Trophoblast cell (in vitro differentiated cells and primary cell): ENCODE measurements around the gene PPP1R12B.
"Not testable (repeated sequence)": the region's sequence is repeated elsewhere in the genome, so short reads cannot be mapped to it uniquely, and the experiment has no call there.

Source experiments
- DNase-seq, 2 donors: peaks; one replicate each; pipeline ENCODE4 v3.0.0-alpha.2; 2016
- H2AFZ ChIP-seq: 2 replicates; pipeline ENCODE4 v1.6.1; 2013; ENCODE audit warnings: low read length, moderate library complexity, mild to moderate bottlenecking; ENCODE audit not compliant: insufficient read depth, poor library complexity
- H2AK5ac ChIP-seq: 2 replicates; pipeline ENCODE4 v1.6.1; 2013; ENCODE audit warnings: mild to moderate bottlenecking, low read length
- H2BK120ac ChIP-seq: 2 replicates; pipeline ENCODE4 v1.6.1; 2013; ENCODE audit warnings: low read length, mild to moderate bottlenecking, moderate library complexity; ENCODE audit not compliant: insufficient read depth, poor library complexity
- H2BK12ac ChIP-seq: 2 replicates; pipeline ENCODE4 v1.6.1; 2013; ENCODE audit warnings: mild to moderate bottlenecking, low read length, moderate library complexity
- H2BK5ac ChIP-seq: 2 replicates; pipeline ENCODE4 v1.6.1; 2013; ENCODE audit warnings: low read length, low read depth, moderate library complexity, mild to moderate bottlenecking; ENCODE audit not compliant: poor library complexity
- H3K14ac ChIP-seq: 2 replicates; pipeline ENCODE4 v1.6.1; 2013; ENCODE audit warnings: mild to moderate bottlenecking, low read length
- H3K18ac ChIP-seq: 2 replicates; pipeline ENCODE4 v1.6.1; 2013; ENCODE audit warnings: mild to moderate bottlenecking, low read length
- H3K23ac ChIP-seq: 2 replicates; pipeline ENCODE4 v1.6.1; 2013; ENCODE audit warnings: low read length
- H3K27ac ChIP-seq: 2 replicates; pipeline ENCODE4 v1.5.1; 2013; ENCODE audit warnings: low read depth, mild to moderate bottlenecking, inconsistent platforms, low read length, moderate library complexity
- H3K27me3 ChIP-seq: 2 replicates; pipeline ENCODE4 v1.6.1; 2013; ENCODE audit warnings: inconsistent platforms, mild to moderate bottlenecking, low read length, moderate library complexity; ENCODE audit not compliant: insufficient read depth
- H3K36me3 ChIP-seq, 2 experiments: 1 replicate in 1 of 2; 2 replicates in 1 of 2; pipeline ENCODE4 v1.6.1; 2013; ENCODE audit warnings: low read length in 2 of 2, mild to moderate bottlenecking in 2 of 2, moderate library complexity in 1 of 2; ENCODE audit not compliant: insufficient read depth in 2 of 2, control insufficient read depth in 1 of 2
- H3K4ac ChIP-seq: 2 replicates; pipeline ENCODE4 v1.6.1; 2013; ENCODE audit warnings: low read depth, mild to moderate bottlenecking, low read length, moderate library complexity
- H3K4me1 ChIP-seq, 2 experiments: 1 replicate in 1 of 2; 2 replicates in 1 of 2; pipeline ENCODE4 v1.6.1; 2013; ENCODE audit warnings: low read length in 2 of 2, mild to moderate bottlenecking in 2 of 2, moderate library complexity in 1 of 2; ENCODE audit not compliant: insufficient read depth in 2 of 2, control insufficient read depth in 1 of 2
- H3K4me2 ChIP-seq: 2 replicates; pipeline ENCODE4 v1.6.1; 2013; ENCODE audit warnings: inconsistent platforms, mild to moderate bottlenecking, low read length, moderate library complexity
- H3K4me3 ChIP-seq: 2 replicates; pipeline ENCODE4 v1.5.1; 2013; ENCODE audit warnings: mild to moderate bottlenecking, low read depth, low read length, inconsistent platforms
- H3K79me1 ChIP-seq: one replicate; pipeline ENCODE4 v1.6.1; 2013; ENCODE audit warnings: low read length
- H3K79me2 ChIP-seq: 2 replicates; pipeline ENCODE4 v1.6.1; 2013; ENCODE audit warnings: low read length, mild to moderate bottlenecking; ENCODE audit not compliant: control insufficient read depth, insufficient read depth, poor library complexity
- H3K9ac ChIP-seq: 2 replicates; pipeline ENCODE4 v1.6.1; 2013; ENCODE audit warnings: mild to moderate bottlenecking, low read length
- H3K9me3 ChIP-seq: 2 replicates; pipeline ENCODE4 v1.6.1; 2013; ENCODE audit warnings: low read depth, mild to moderate bottlenecking, control low read depth, inconsistent platforms, low read length; ENCODE audit not compliant: insufficient read depth
- H4K12ac ChIP-seq: 2 replicates; pipeline ENCODE4 v1.6.1; 2013; ENCODE audit warnings: low read depth, mild to moderate bottlenecking, low read length, moderate library complexity
- H4K8ac ChIP-seq: 2 replicates; pipeline ENCODE4 v1.6.1; 2013; ENCODE audit warnings: low read depth, mild to moderate bottlenecking, low read length, moderate library complexity
- H4K91ac ChIP-seq: one replicate; pipeline ENCODE4 v1.6.1; 2013; ENCODE audit warnings: low read depth, mild to moderate bottlenecking, low read length, moderate library complexity
- WGBS: extraction: QIAGEN DNeasy Blood & Tissue Kit; methylation state at CpG from one replicate; pipeline ENCODE4 v1.1.7; 2013; ENCODE audit warnings: missing lambda C conversion rate; ENCODE audit not compliant: insufficient read length, insufficient coverage; ENCODE audit errors: extremely low coverage; 5-methylcytosine and 5-hydroxymethylcytosine counted together

The PPP1R12B gene

GRCh38 chr1:202518905-202519304, 170.4 kb downstream of the PPP1R12B start:
- H3K79me1 ChIP-seq, H4K8ac ChIP-seq, DNase-seq, H3K9ac ChIP-seq, H3K79me2 ChIP-seq, H3K27ac ChIP-seq, H3K4me3 ChIP-seq, H2BK12ac ChIP-seq, H2BK5ac ChIP-seq, H3K4ac ChIP-seq, H4K12ac ChIP-seq, H3K9me3 ChIP-seq, H3K4me2 ChIP-seq, H3K27me3 ChIP-seq, H2BK120ac ChIP-seq, H3K14ac ChIP-seq, H3K4me1 ChIP-seq, H3K23ac ChIP-seq, H3K36me3 ChIP-seq, H2AFZ ChIP-seq, H3K18ac ChIP-seq, H2AK5ac ChIP-seq, H4K91ac ChIP-seq: not testable (repeated sequence)
- no CpG with 5 or more reads among the region's 3 CpGs for WGBS

DNA sequence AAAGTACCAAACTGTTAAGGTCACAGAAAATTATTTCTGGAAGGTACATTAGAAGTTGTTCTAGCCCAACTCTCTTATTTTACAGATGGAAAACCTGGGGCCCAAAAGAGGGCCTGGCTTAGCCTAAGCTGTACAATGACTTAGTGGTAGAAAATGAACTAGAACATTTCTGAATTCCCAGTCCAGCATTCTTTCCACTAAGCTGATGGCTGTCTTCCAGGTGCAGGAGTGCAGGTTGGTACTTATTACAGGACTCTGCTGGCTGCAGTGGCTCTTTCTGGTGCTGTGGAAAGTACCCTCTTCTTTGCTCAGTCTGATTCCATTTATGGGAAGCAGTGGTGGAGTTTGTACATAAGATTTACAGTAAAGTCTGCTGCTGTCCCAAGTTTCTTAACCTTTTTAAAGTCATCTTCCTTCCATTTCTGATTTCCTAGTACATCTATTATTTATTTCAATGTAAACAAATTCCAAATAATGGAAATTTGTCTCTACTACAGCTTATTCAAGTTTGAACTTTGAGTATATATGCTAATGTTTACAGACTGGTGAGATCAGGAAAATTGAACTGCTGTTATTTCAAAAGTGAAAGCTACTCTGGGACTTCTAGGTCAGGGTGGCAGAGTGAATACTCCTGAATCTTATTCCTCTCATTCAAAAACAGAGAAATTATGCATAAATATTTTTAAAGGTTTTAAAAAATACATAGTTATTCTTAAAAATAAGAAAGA, 171.8 kb downstream of the PPP1R12B start:
- H3K79me1 ChIP-seq, H2AFZ ChIP-seq: not testable (repeated sequence)

DNA sequence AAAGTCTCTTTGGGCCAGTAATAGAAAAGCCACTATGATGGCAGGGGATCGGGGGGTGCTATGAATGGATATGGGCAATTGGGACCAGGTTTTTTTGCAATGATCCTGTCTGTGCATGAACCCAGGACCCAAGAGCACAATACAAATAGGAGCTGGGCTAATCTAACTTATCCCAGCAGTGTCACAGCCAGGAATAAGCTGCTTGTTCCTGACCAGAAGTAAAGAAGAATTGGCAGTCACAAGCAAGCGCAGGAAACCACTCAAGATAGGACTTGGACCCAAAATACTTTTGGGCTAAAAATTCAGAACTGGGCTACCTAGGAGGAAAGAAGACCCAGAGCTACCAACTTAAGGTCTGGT, 172.3 kb downstream of the PPP1R12B start:
- H3K36me3 ChIP-seq, H3K18ac ChIP-seq, H2AFZ ChIP-seq, H3K4ac ChIP-seq, H3K4me3 ChIP-seq, H4K12ac ChIP-seq, H3K4me1 ChIP-seq, H3K23ac ChIP-seq, H3K27me3 ChIP-seq, H3K9me3 ChIP-seq, H4K8ac ChIP-seq, H3K79me2 ChIP-seq, DNase-seq, H3K27ac ChIP-seq, H3K79me1 ChIP-seq, H4K91ac ChIP-seq, H2AK5ac ChIP-seq, H2BK5ac ChIP-seq, H2BK120ac ChIP-seq, H3K4me2 ChIP-seq, H3K14ac ChIP-seq, H2BK12ac ChIP-seq, H3K9ac ChIP-seq: not testable (repeated sequence)
- WGBS = no CpG with 5 or more reads among the region's 2 CpGs

More for the DNA sequence above, 171.8 kb downstream of the PPP1R12B start:
- H3K23ac ChIP-seq, H3K27me3 ChIP-seq, H3K4me3 ChIP-seq, H2BK120ac ChIP-seq, H4K12ac ChIP-seq, H3K36me3 ChIP-seq, H3K4ac ChIP-seq, DNase-seq, H3K18ac ChIP-seq, H3K4me2 ChIP-seq, H3K14ac ChIP-seq, H2BK12ac ChIP-seq, H3K79me2 ChIP-seq, H3K4me1 ChIP-seq, H3K9me3 ChIP-seq, H4K8ac ChIP-seq, H3K27ac ChIP-seq, H2AK5ac ChIP-seq, H2BK5ac ChIP-seq, H4K91ac ChIP-seq, H3K9ac ChIP-seq: not testable (repeated sequence)

GRCh38 chr1:202521484-202521883, 173.0 kb downstream of the PPP1R12B start:
- H3K14ac ChIP-seq, DNase-seq, H3K4me3 ChIP-seq, H4K8ac ChIP-seq, H3K23ac ChIP-seq, H4K12ac ChIP-seq, H3K18ac ChIP-seq, H3K79me1 ChIP-seq, H3K9me3 ChIP-seq, H3K27me3 ChIP-seq, H2AK5ac ChIP-seq, H2BK120ac ChIP-seq, H4K91ac ChIP-seq, H3K79me2 ChIP-seq, H3K4me1 ChIP-seq, H3K27ac ChIP-seq, H2BK5ac ChIP-seq, H2BK12ac ChIP-seq, H2AFZ ChIP-seq, H3K4ac ChIP-seq, H3K4me2 ChIP-seq, H3K9ac ChIP-seq, H3K36me3 ChIP-seq: not testable (repeated sequence)
- no CpG with 5 or more reads among the region's 1 CpG for WGBS
